Measurements from ENCODE around the gene SHBG.

Gene SHBG

DNA sequence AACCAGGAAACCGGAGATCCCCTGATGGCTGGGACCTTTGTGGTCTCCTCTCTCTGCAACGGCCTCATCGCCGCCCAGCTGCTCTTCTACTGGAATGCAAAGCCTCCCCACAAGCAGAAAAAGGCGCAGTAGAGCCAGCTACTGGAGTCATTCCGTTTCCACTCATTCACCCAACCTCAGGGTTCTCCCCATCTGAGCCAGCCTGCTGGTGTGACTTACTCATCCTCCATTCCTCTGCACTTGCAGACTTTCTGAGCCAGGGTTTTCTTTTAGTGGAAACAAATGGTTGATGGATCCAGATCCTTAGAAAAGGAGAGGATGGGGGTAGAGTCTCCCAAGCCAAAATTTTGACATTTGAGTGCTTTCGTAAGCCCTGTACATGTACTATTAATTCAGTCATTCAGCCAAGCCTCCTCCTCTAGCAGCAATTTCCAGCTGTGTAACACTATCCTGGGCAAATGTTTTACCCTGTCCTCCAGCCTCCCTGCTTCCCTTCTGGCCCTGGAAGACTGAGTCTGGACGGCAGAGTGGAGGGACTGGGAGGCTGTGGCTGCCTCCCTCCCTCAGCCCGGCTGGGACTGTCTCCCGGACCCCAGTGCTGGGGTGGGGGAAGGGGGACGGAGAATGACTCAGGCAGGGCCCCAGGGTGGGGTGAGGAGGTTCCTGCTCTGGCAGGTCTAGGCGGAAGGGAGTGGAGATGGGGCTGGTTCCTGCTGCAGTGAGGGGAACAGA is 42.3 kb upstream of the SHBG start:
- no peak for TF ChIP-seq CTCF (IDR thresholded peaks at IDR 0.05; ENCODE audit: insufficient read depth, missing control alignments)
- FAIRE-seq (no peak), DNase-seq (ENCODE audit: insufficient read length, low spot score) (no peak)

- TF ChIP-seq CTCF (IDR thresholded peaks at IDR 0.05; ENCODE audit: insufficient read depth, missing control alignments): no peak
- DNase-seq (ENCODE audit: insufficient read length, low spot score): no peak
- no peak for FAIRE-seq
Measured at GRCh38 chr17:7588553-7589203, 41.3 kb upstream of the SHBG start.

DNA sequence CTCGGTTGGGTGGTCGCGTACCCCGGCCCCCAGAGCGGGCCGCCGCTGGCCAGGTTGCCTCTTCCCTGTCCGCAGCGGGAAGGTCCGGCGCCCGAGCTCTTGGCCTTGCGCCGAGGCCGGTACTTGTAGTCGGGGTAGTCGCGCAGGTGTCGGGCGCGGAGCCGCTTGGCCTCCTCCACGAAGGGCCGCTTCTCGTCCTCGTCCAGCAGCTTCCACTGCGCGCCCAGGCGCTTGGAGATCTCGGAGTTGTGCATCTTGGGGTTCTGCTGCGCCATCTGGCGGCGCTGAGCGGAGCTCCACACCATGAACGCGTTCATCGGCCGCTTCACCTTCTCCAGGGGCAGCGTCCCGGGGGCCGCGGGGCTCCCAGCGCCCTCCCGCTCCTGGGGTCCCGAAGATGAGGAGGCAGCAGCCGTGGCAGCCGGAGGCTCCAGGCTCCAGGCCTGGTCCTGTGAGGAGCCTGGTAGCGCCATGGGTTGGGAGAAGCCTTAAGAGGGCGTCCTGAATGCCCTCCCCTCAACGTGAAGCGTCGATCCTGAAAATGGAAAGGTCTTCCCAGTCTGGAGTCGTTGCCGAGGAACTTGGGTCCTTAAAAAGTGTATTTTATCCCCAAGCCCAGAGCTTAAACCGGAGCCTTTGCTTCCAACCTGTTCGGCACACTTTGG is 40.6 kb upstream of the SHBG start:
- peak; percentile 93 for DNase-seq (ENCODE audit: insufficient read length, low spot score)
- TF ChIP-seq CTCF (IDR thresholded peaks at IDR 0.05; ENCODE audit: insufficient read depth, missing control alignments): peak; percentile 53
- no peak for FAIRE-seq

DNA sequence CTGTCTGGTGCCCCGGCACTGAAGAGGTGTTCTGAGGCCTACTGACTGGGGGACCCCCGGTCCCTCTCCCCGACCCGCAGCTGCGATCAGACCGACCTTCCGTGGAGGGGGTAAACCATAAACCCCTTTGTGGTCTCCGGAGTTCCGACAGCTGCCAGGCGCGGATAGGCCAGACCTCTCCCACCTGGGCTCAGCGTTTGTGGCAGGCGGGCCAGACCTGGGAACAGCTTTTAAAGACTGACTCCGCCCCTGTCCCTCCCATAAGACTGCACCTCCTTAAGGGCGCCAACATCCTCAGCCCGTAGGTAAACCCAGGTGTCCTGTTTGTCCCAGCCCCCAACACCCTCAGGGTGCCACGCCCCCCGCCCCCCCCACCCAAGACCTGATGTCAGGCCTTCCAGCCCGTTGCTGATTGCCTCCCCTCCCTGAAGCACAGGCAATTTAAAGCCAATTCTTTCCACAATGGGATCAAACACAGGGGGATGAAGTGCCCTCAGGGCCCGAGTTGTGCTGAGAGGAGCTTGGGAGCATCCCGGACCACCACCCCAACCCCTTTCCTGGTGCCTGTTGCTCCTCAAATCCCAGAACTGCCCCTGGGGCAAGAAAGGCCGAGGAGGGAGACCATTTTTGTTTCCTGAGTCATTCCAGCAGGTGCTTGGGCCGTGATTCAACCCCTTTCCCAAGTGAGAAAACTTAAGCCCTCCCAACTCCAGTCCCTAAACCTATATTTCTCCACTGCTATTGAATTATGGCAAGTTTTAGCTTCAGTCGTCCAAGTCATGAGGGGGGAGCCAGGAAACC is 39.8 kb upstream of the SHBG start, which contains the start of gene SOX15:
Gene SOX15, minus strand, starts transcription at position 204 of the 801 bp plus-strand sequence. CDS start 418 bp downstream, outside the sequence.
- FAIRE-seq: no peak
- no peak for TF ChIP-seq CTCF (IDR thresholded peaks at IDR 0.05; ENCODE audit: insufficient read depth, missing control alignments)
- DNase-seq (ENCODE audit: insufficient read length, low spot score): no peak

GRCh38 chr17:7590743-7591142 is 39.2 kb upstream of the SHBG start:
- no peak for TF ChIP-seq CTCF (IDR thresholded peaks at IDR 0.05; ENCODE audit: insufficient read depth, missing control alignments)
- DNase-seq (ENCODE audit: insufficient read length, low spot score) (peak; percentile 98), FAIRE-seq (no peak)

DNA sequence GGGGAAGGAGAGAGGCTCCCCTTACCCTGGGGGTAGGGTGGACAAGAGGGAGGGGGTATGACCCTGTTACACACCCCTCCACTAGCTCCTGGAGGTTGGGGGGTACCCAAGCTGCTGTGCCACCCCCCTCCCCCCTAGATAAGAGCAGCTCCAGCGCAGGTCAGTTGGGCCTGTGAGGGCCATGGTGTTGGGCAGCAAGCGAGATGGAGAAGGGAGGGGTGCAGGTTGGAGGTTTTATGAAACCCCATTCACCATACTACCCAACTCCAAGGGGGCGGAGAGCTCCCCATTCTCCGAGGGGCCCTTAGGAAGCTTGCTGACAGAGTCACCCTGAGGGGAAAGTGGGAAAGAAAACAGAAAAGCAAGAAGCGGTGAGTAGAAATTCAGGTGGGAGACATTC is 38.3 kb upstream of the SHBG start:
- no peak for FAIRE-seq
- no peak for DNase-seq (ENCODE audit: insufficient read length, low spot score)
- no peak for TF ChIP-seq CTCF (IDR thresholded peaks at IDR 0.05; ENCODE audit: insufficient read depth, missing control alignments)

Data from D721Med (cell line).